Neuronal stem cell (in vitro differentiated cells): Measurements from ENCODE around the gene LMBR1L.

Source experiments
- DNase-seq: peaks from one replicate; pipeline ENCODE4 v3.0.0-alpha.2; 2013; ENCODE audit warnings: low spot score
- H2AFZ ChIP-seq: one replicate; pipeline ENCODE4 v1.6.1; 2013; ENCODE audit warnings: mild to moderate bottlenecking, low read length, inconsistent platforms
- H2AK5ac ChIP-seq: 2 replicates; pipeline ENCODE4 v1.6.1; 2013; ENCODE audit warnings: low read depth, mild to moderate bottlenecking, inconsistent platforms, low read length, moderate library complexity, mixed read lengths
- H2BK120ac ChIP-seq: 2 replicates; pipeline ENCODE4 v1.6.1; 2013; ENCODE audit warnings: low read depth, mild to moderate bottlenecking, inconsistent platforms, low read length, moderate library complexity, mixed read lengths
- H2BK12ac ChIP-seq: one replicate; pipeline ENCODE4 v1.6.1; 2013; ENCODE audit warnings: low read length, inconsistent platforms
- H2BK15ac ChIP-seq: 2 replicates; pipeline ENCODE4 v1.6.1; 2013; ENCODE audit warnings: mild to moderate bottlenecking, low read length, inconsistent platforms, mixed read lengths
- H2BK5ac ChIP-seq: one replicate; pipeline ENCODE4 v1.6.1; 2013; ENCODE audit warnings: inconsistent platforms, mild to moderate bottlenecking, low read length, moderate library complexity
- H3K14ac ChIP-seq: one replicate; pipeline ENCODE4 v1.6.1; 2013; ENCODE audit warnings: low read length, inconsistent platforms
- H3K18ac ChIP-seq: 2 replicates; pipeline ENCODE4 v1.6.1; 2013; ENCODE audit warnings: low read length, inconsistent platforms
- H3K23ac ChIP-seq: 2 replicates; pipeline ENCODE4 v1.6.1; 2013; ENCODE audit warnings: low read depth, mild to moderate bottlenecking, mixed read lengths, low read length, inconsistent platforms; ENCODE audit not compliant: poor library complexity
- H3K27ac ChIP-seq: replicated peaks from 3 replicates; pipeline ENCODE4 v1.5.1; 2013; ENCODE audit warnings: low read length, inconsistent platforms
- H3K27me3 ChIP-seq, 3 experiments: 2 replicates each; pipeline ENCODE4 v1.6.1; 2013; ENCODE audit warnings: low read length in 3 of 3, mild to moderate bottlenecking in 2 of 3, inconsistent platforms in 1 of 3, low read depth in 1 of 3, mixed read lengths in 1 of 3, moderate library complexity in 1 of 3; ENCODE audit not compliant: control insufficient read depth in 3 of 3, insufficient read depth in 3 of 3
- H3K36me3 ChIP-seq, 2 donors: replicated peaks in 1 of 2; 2 replicates each; pipeline ENCODE4 v1.6.1; 2013; ENCODE audit warnings: low read length in 2 of 2; ENCODE audit not compliant: control insufficient read depth in 2 of 2, insufficient read depth in 2 of 2
- H3K4ac ChIP-seq: 2 replicates; pipeline ENCODE4 v1.6.1; 2013; ENCODE audit warnings: inconsistent platforms, mild to moderate bottlenecking, low read length, moderate library complexity
- H3K4me1 ChIP-seq, 2 donors: 1 replicate in 1 of 2; 2 replicates in 1 of 2; pipeline ENCODE4 v1.6.1; 2013; ENCODE audit warnings: low read length in 2 of 2, low read depth in 1 of 2; ENCODE audit not compliant: control insufficient read depth in 2 of 2, insufficient read depth in 1 of 2
- H3K4me2 ChIP-seq: one replicate; pipeline ENCODE4 v1.6.1; 2013; ENCODE audit warnings: mild to moderate bottlenecking, low read length, inconsistent platforms; ENCODE audit not compliant: insufficient read depth, poor library complexity, severe bottlenecking
- H3K4me3 ChIP-seq, 2 donors: 2 replicates each; pipeline ENCODE4 v1.5.1; 2013; ENCODE audit warnings: low read length in 2 of 2, mild to moderate bottlenecking in 2 of 2, inconsistent platforms in 1 of 2, moderate library complexity in 1 of 2
- H3K79me1 ChIP-seq: one replicate; pipeline ENCODE4 v1.6.1; 2013; ENCODE audit warnings: low read depth, mild to moderate bottlenecking, inconsistent platforms, low read length, moderate library complexity
- H3K9ac ChIP-seq: one replicate; pipeline ENCODE4 v1.6.1; 2013; ENCODE audit warnings: mild to moderate bottlenecking, low read depth, low read length, inconsistent platforms; ENCODE audit not compliant: poor library complexity
- H3K9me3 ChIP-seq, 2 donors: replicated peaks in 1 of 2; 2 replicates each; pipeline versions ENCODE3 to v1.6.1; 2013; ENCODE audit warnings: low read length in 2 of 2, mild to moderate bottlenecking in 2 of 2, inconsistent platforms in 1 of 2, low read depth in 1 of 2, mixed read lengths in 1 of 2, moderate library complexity in 1 of 2; ENCODE audit not compliant: control insufficient read depth in 2 of 2, insufficient read depth in 1 of 2
- H4K8ac ChIP-seq: one replicate; pipeline ENCODE4 v1.6.1; 2013; ENCODE audit warnings: low read depth, mild to moderate bottlenecking, inconsistent platforms, low read length, moderate library complexity
- H4K91ac ChIP-seq: one replicate; pipeline ENCODE4 v1.6.1; 2013; ENCODE audit warnings: low read length, low read depth, mild to moderate bottlenecking, inconsistent platforms; ENCODE audit not compliant: poor library complexity
- WGBS, 2 donors: extraction: QIAGEN DNeasy Blood & Tissue Kit; methylation state at CpG; one replicate each; pipeline ENCODE4 v1.1.7; 2013; ENCODE audit warnings: missing lambda C conversion rate in 2 of 2, mixed read lengths in 1 of 2; ENCODE audit not compliant: insufficient read length in 2 of 2, insufficient replicate concordance in 1 of 2; ENCODE audit errors: extremely low coverage in 2 of 2; 5-methylcytosine and 5-hydroxymethylcytosine counted together

Gene LMBR1L

DNA sequence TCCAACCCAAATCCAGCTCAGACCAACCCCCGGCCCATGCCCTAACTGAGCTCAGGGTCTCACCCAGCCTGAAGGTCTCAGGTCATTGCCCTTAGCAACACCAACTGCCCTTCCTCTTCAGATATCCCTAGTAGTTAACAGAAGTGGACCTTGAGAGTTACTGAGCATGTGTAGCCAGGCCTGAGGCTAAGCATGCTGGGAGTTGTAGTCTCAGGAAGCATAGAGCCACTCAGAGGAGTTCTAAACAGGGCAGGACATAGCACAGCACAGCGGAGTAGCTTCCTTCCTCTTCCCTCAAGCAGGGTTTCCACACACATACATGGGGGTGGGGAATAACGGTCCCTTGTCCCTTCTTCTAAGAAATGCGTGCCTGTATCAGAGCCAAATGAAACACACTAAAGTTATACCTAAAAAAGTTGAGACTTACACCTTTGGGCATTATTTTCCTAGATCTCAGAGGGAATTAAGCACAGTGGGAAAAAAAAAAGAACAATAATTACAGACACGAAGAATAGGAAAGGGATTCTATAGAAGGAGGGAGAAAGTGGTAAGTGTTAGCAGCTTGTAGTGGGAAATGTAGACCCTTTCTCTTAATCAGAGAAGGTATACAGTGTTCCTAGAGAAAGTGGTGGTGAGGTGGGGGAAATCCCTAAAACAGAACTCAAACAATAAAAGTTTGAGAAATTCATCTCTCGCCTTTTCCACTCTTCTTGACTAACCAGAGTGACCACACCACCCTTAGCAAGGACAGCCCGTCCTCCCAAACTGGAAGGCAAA, 54.5 kb downstream of the LMBR1L start:
- Histone ChIP-seq H3K18ac (no peak overlapping the region), H3K23ac (no peak overlapping the region), H3K36me3 (peaks cover 41 to 68% of the 10 kb centered on the region in 2 donors), H2BK15ac (no peak overlapping the region), H2AFZ (no peak overlapping the region), H3K4me2 (no peak overlapping the region), H3K4ac (no peak overlapping the region), H3K79me1 (peaks cover 17% of the 10 kb centered on the region), H3K4me1 (peaks cover 24 to 29% of the 10 kb centered on the region in 2 donors), H3K4me3 (no peak overlapping the region), H3K27ac (no peak overlapping the region), H2AK5ac (no peak overlapping the region), H2BK5ac (no peak overlapping the region), H2BK12ac (no peak overlapping the region), H2BK120ac (no peak overlapping the region), H4K8ac (no peak overlapping the region), H3K9me3 (no peaks in the 10 kb centered on the region), H3K27me3 (no peaks in the 10 kb centered on the region), H3K9ac (no peak overlapping the region), H4K91ac (no peak overlapping the region), H3K14ac (no peak overlapping the region)
- DNase-seq: no peak
- no CpG with 5 or more reads among the region's 7 CpGs for WGBS, 2 donors

DNA sequence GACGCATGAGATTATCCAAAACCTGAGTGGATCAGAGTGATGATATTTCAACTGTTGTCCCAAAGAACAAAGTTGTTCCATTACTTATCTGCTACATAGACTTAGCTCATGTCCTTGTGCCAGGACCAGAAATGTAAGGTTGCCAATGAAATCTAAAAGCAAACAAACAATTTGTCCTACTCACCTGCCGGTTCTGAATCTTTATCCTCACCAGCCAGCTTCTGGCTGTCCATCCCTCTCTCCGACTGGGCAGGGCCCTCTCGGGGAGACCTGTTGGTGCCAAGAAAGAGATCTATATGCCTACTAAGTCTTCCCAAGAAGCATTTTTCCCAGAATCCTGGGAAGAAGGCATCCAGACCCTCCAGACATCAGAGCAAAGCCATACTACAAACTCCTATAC, 55.6 kb downstream of the LMBR1L start:
- H3K4me3 ChIP-seq: no peak overlapping the region
- H3K27ac ChIP-seq: no peak overlapping the region
- H3K14ac ChIP-seq: no peak overlapping the region
- no peak overlapping the region for H3K4ac ChIP-seq
- H3K4me2 ChIP-seq: no peak overlapping the region
- no peak overlapping the region for H2AK5ac ChIP-seq
- peaks cover 22% of the 10 kb centered on the region for H3K79me1 ChIP-seq
- peaks cover 22 to 27% of the 10 kb centered on the region in 2 donors for H3K4me1 ChIP-seq
- no peak overlapping the region for H4K91ac ChIP-seq
- no CpG with 5 or more reads among the region's 4 CpGs for WGBS, 2 donors
- no peak overlapping the region for H2BK12ac ChIP-seq
- no peak overlapping the region for H2BK120ac ChIP-seq
- no peak overlapping the region for H2AFZ ChIP-seq
- no peak overlapping the region for H3K18ac ChIP-seq
- H3K9me3 ChIP-seq: no peaks in the 10 kb centered on the region
- no peak overlapping the region for H4K8ac ChIP-seq
- H3K27me3 ChIP-seq: no peaks in the 10 kb centered on the region
- no peak overlapping the region for H3K23ac ChIP-seq
- peaks cover 52 to 78% of the 10 kb centered on the region in 2 donors for H3K36me3 ChIP-seq
- H2BK5ac ChIP-seq: no peak overlapping the region
- no peak overlapping the region for H2BK15ac ChIP-seq
- no peak for DNase-seq
- no peak overlapping the region for H3K9ac ChIP-seq

- no peak overlapping the region for H4K91ac ChIP-seq
- H3K18ac ChIP-seq: no peak overlapping the region
- no peak overlapping the region for H3K9ac ChIP-seq
- H3K23ac ChIP-seq: no peak overlapping the region
- no peaks in the 10 kb centered on the region for H3K27me3 ChIP-seq
- H3K79me1 ChIP-seq: peaks cover 21% of the 10 kb centered on the region
- H3K4me1 ChIP-seq: peaks cover 22 to 27% of the 10 kb centered on the region in 2 donors
- no peak overlapping the region for H3K27ac ChIP-seq
- no peak overlapping the region for H3K4me3 ChIP-seq
- no peak overlapping the region for H3K4ac ChIP-seq
- H3K9me3 ChIP-seq: no peaks in the 10 kb centered on the region
- H2BK5ac ChIP-seq: no peak overlapping the region
- no CpG with 5 or more reads among the region's 10 CpGs for WGBS, 2 donors
- H3K4me2 ChIP-seq: no peak overlapping the region
- H2BK15ac ChIP-seq: no peak overlapping the region
- DNase-seq: no peak
- H3K14ac ChIP-seq: no peak overlapping the region
- no peak overlapping the region for H2AK5ac ChIP-seq
- H2AFZ ChIP-seq: no peak overlapping the region
- peaks cover 57 to 84% of the 10 kb centered on the region in 2 donors for H3K36me3 ChIP-seq
- no peak overlapping the region for H2BK120ac ChIP-seq
- no peak overlapping the region for H2BK12ac ChIP-seq
- H4K8ac ChIP-seq: no peak overlapping the region
These were observed 56.1 kb downstream of the LMBR1L start for GRCh38 chr12:49054524-49054923.

GRCh38 chr12:49054096-49054495, 56.6 kb downstream of the LMBR1L start:
- Histone ChIP-seq H3K9me3 (no peaks in the 10 kb centered on the region), H3K4me1 (peaks cover 20 to 27% of the 10 kb centered on the region in 2 donors), H3K4me3 (no peak overlapping the region), H3K4ac (no peak overlapping the region), H3K4me2 (no peak overlapping the region), H3K23ac (no peak overlapping the region), H3K27me3 (no peaks in the 10 kb centered on the region), H3K36me3 (peaks cover 62 to 88% of the 10 kb centered on the region in 2 donors), H3K18ac (no peak overlapping the region), H3K27ac (no peak overlapping the region), H3K14ac (no peak overlapping the region), H4K91ac (no peak overlapping the region), H3K9ac (no peak overlapping the region), H3K79me1 (peaks cover 17% of the 10 kb centered on the region), H2AFZ (no peak overlapping the region), H2AK5ac (no peak overlapping the region), H4K8ac (no peak overlapping the region), H2BK120ac (no peak overlapping the region), H2BK12ac (no peak overlapping the region), H2BK15ac (no peak overlapping the region), H2BK5ac (no peak overlapping the region)
- no peak for DNase-seq
- no CpG with 5 or more reads among the region's 5 CpGs for WGBS, 2 donors
